ENCODE measurements around the gene RELL2. TPM values are rescaled to one million over a fixed set of nuclear protein-coding genes. Genes with fewer than 3 reads are reported as not detected.
A peak's percentile ranks its signal among the peaks of the same experiment; 100 is the strongest.

The RELL2 gene
- total and polyA plus RNA-seq, 2 experiments from 2014 or later, result 2.1 to 2.8 TPM

DNA sequence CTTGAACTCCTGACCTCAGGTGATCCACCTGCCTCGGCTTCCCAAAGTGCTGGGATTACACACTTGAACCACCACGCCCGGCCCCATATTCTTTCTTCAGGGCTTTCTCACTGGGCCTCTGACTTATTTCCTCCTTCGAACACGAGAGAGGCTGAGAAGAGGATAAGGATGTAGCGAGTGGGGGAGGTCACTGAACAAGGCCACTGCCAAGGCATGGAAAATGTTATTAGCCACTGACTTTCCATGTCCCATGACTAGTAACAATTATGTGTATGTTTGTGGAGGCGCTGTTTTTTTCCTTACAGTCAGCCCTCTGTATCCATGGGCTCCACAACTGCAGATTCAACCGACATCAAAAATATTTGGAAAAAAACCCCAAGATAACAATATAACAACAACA, 26.7 kb downstream of the RELL2 start:
- DNase-seq, result no peak

DNA sequence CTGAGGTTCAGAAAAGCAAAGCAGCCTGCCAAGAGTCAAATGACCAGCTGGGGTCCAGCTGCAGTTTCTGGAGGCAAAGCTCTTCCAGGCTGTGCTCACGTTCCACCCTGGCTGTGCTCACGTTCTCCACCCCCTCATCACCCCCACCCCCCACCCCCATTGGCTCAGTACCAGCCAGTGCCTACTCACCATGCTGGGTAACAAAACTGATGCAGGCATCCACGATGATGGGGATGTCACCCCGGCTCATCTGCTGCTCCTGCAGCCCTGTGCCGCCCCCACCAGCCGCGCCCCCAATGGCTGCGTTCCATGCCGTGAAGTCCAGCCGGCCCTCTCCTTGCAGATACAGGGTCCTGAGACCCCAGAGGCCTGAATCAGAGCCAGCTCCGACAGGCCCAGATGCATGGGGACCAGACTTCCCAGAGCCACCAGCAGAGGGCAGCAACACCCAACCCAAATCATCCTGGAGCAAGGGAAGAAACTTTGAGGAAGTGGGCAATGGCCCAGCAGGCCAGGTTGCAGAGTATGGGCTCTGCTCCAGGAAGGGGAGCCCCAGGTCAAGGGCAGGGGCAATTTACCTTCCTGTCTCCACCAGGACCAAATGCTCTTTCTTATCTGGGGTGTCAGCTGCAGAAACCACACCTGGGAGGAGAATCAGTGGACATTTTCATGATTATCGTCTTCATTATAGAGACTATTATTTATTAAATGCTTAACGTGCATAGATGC, 28.1 kb downstream of the RELL2 start:
- no peak overlapping the region for H3K27ac ChIP-seq
- no peaks in the 10 kb centered on the region for H3K36me3 ChIP-seq (ENCODE audit: low read depth)
- peaks cover 13% of the 10 kb centered on the region; the same call in 1 of the 2 replicates for H3K4me1 ChIP-seq (ENCODE audit: insufficient read depth)
- H3K9ac ChIP-seq, result no peak overlapping the region
- no peak overlapping the region for H2AFZ ChIP-seq
- DNase-seq, result peak; percentile 69
- no peak overlapping the region for H3K4me2 ChIP-seq (ENCODE audit: unreplicated experiment)
- in situ Hi-C loops (cut with MboI), result no loop called here
- TF ChIP-seq EZH2 (IDR thresholded peaks at IDR 0.05; ENCODE audit: insufficient read depth, poor library complexity, severe bottlenecking) (no peak), EZH2phosphoT487 (IDR thresholded peaks at IDR 0.05; ENCODE audit: insufficient read depth, low read depth) (no peak)
- no peaks in the 10 kb centered on the region for H4K20me1 ChIP-seq (ENCODE audit: insufficient read depth)
- no peaks in the 10 kb centered on the region for H3K9me2 ChIP-seq (ENCODE audit: insufficient read depth)
- no peaks in the 10 kb centered on the region for H3K79me2 ChIP-seq (ENCODE audit: insufficient read depth)
- 22% methylated on average over 10 to 13 of the region's 13 CpGs for WGBS, 2 experiments (ENCODE audit: low coverage in 1 of 2, low lambda C conversion rate in 2 of 2, missing lambda C conversion rate in 2 of 2)
- H3K27me3 ChIP-seq (replicated peaks; ENCODE audit: insufficient read depth), result no peaks in the 10 kb centered on the region
- H3K4me3 ChIP-seq, result no peak overlapping the region
- H3K9me3 ChIP-seq (ENCODE audit: low read depth), result no peaks in the 10 kb centered on the region
- peaks cover 10% of the 10 kb centered on the region; the same call in 1 of the 2 replicates for H3F3A ChIP-seq (ENCODE audit: insufficient read depth)

More for the DNA sequence above, 26.7 kb downstream of the RELL2 start:
- H3F3A ChIP-seq (ENCODE audit: insufficient read depth), result peaks cover 8% of the 10 kb centered on the region
- 90 to 94% methylated on average over 8 of the region's 8 CpGs for WGBS, 2 experiments (ENCODE audit: low coverage in 1 of 2, low lambda C conversion rate in 2 of 2, missing lambda C conversion rate in 2 of 2)
- no peaks in the 10 kb centered on the region for H4K20me1 ChIP-seq (ENCODE audit: insufficient read depth)
- TF ChIP-seq EZH2phosphoT487 (IDR thresholded peaks at IDR 0.05; ENCODE audit: insufficient read depth, low read depth), result no peak
- no peak for TF ChIP-seq EZH2 (IDR thresholded peaks at IDR 0.05; ENCODE audit: insufficient read depth, poor library complexity, severe bottlenecking)
- no peaks in the 10 kb centered on the region for H3K27me3 ChIP-seq (replicated peaks; ENCODE audit: insufficient read depth)
- H3K4me1 ChIP-seq (ENCODE audit: insufficient read depth), result 0 out of 2 replicates have a peak, but pooled peaks cover 1% of the 10 kb centered on the region
- no peak overlapping the region for H3K9ac ChIP-seq
- in situ Hi-C loops (cut with MboI), result no loop called here
- H3K4me3 ChIP-seq, result no peak overlapping the region
- no peaks in the 10 kb centered on the region for H3K9me3 ChIP-seq (ENCODE audit: low read depth)
- no peak overlapping the region for H3K27ac ChIP-seq
- H3K9me2 ChIP-seq (ENCODE audit: insufficient read depth), result no peaks in the 10 kb centered on the region
- no peak overlapping the region for H2AFZ ChIP-seq
- no peaks in the 10 kb centered on the region for H3K36me3 ChIP-seq (ENCODE audit: low read depth)
- H3K79me2 ChIP-seq (ENCODE audit: insufficient read depth), result no peaks in the 10 kb centered on the region
- no peak overlapping the region for H3K4me2 ChIP-seq (ENCODE audit: unreplicated experiment)

DNA sequence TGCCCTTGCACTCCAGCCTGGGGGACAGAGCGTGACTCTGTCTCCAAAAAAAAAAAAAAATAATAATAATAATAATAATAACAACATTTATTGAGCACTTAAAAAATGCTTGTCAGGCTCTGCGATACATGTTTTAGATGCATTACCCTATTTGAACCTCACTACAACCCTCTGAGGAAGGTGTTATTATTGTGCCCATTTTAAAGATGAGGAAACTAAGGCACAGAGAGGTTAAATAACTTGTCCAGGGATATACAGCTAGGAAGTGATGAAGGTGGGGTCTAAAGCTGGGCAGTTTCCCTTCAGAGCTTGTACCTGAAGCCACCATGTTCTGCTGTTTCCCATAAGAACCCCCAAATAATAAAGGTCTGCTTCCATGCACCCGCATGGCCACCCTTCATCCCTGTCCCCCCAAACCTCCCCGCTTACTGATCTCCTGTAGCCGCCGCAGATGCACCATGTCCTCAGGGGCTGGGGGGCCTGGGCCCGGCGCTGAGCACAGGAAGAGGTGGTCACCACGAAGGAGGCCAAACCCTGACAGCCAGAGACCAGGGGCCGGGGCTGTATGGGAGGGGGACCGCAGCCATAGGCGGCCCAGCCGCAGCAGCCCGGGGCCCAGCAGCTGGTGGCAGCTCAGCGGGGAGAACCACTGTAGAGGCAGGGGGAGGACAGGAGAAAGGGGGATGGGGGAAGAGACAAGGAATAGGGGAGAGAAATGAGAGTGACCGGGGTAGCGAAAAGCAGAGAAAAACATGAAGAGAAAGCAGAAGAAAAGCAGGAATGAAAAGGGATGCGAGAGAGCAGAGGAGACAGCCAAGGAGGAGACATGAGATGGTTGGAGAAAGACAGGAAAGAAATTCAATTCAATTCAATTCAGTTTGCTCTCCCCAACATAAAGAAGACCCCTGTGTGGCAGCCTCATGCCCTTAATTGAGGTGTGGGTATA, 29.5 kb downstream of the RELL2 start:
- Histone ChIP-seq H3K9me2 (ENCODE audit: insufficient read depth) (no peaks in the 10 kb centered on the region), H3K9ac (no peak overlapping the region), H3K4me2 (ENCODE audit: unreplicated experiment) (no peak overlapping the region), H2AFZ (no peak overlapping the region), H3F3A (ENCODE audit: insufficient read depth) (peaks cover 10% of the 10 kb centered on the region; the same call in 1 of the 2 replicates), H3K36me3 (ENCODE audit: low read depth) (no peaks in the 10 kb centered on the region), H4K20me1 (ENCODE audit: insufficient read depth) (no peaks in the 10 kb centered on the region), H3K4me1 (ENCODE audit: insufficient read depth) (peaks cover 13% of the 10 kb centered on the region; the same call in 1 of the 2 replicates), H3K4me3 (no peak overlapping the region), H3K79me2 (ENCODE audit: insufficient read depth) (no peaks in the 10 kb centered on the region), H3K27me3 (replicated peaks; ENCODE audit: insufficient read depth) (no peaks in the 10 kb centered on the region), H3K27ac (no peak overlapping the region), H3K9me3 (ENCODE audit: low read depth) (no peaks in the 10 kb centered on the region)
- no peak for DNase-seq
- TF ChIP-seq EZH2 (IDR thresholded peaks at IDR 0.05; ENCODE audit: insufficient read depth, poor library complexity, severe bottlenecking), result no peak
- no peak for TF ChIP-seq EZH2phosphoT487 (IDR thresholded peaks at IDR 0.05; ENCODE audit: insufficient read depth, low read depth)
- in situ Hi-C loops (cut with MboI), result no loop called here
- WGBS, 2 experiments (ENCODE audit: low coverage in 1 of 2, low lambda C conversion rate in 2 of 2, missing lambda C conversion rate in 2 of 2), result 84 to 96% methylated on average over 14 to 18 of the region's 18 CpGs

DNA sequence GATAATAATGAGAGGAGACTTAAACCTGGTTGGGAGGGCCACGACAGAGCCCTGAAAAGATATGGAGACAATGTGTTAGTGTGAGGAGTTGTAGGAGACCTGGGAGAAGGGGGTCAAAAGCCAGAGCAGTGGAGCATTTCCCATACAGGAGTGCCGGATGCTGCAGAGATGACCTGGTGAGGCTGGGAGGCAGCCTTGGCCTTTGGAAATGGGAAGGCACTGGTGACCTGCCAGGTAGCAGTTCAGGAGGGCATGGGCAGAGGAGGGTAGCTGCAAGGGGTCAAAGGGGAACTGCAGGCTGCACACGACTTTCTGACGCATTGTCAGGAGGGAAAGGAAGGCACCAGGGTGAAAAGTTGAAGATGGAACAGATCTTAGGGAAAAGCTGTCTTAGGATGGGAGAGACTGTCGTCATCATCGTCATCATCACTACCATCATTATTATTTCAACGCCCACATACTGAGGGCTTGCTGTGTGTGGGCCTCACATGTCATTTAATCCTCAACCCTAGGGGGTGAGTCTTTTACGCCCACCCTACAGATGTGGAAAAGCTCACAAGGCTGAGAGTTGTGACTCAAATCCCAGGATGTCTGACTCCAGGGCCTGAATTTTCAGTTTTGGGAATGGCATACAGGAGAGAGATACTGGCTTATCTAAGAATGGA, 31.9 kb downstream of the RELL2 start:
- peak; percentile 46 for DNase-seq

More for the DNA sequence above, 31.9 kb downstream of the RELL2 start:
- peaks cover 13% of the 10 kb centered on the region; the same call in 1 of the 2 replicates for H3K4me1 ChIP-seq (ENCODE audit: insufficient read depth)
- H3K79me2 ChIP-seq (ENCODE audit: insufficient read depth), result no peaks in the 10 kb centered on the region
- peak overlapping the region; percentile 17; the same call in 1 of the 2 replicates for H3K9ac ChIP-seq
- H3K4me2 ChIP-seq (ENCODE audit: unreplicated experiment), result no peak overlapping the region
- no peaks in the 10 kb centered on the region for H3K9me3 ChIP-seq (ENCODE audit: low read depth)
- no peak overlapping the region for H2AFZ ChIP-seq
- H4K20me1 ChIP-seq (ENCODE audit: insufficient read depth), result no peaks in the 10 kb centered on the region
- H3K27ac ChIP-seq, result peak overlapping the region; percentile 28
- H3K27me3 ChIP-seq (replicated peaks; ENCODE audit: insufficient read depth), result no peaks in the 10 kb centered on the region
- H3K9me2 ChIP-seq (ENCODE audit: insufficient read depth), result no peaks in the 10 kb centered on the region
- no peak for TF ChIP-seq EZH2phosphoT487 (IDR thresholded peaks at IDR 0.05; ENCODE audit: insufficient read depth, low read depth)
- TF ChIP-seq EZH2 (IDR thresholded peaks at IDR 0.05; ENCODE audit: insufficient read depth, poor library complexity, severe bottlenecking), result no peak
- 61 to 65% methylated on average over 8 of the region's 8 CpGs for WGBS, 2 experiments (ENCODE audit: low coverage in 1 of 2, low lambda C conversion rate in 2 of 2, missing lambda C conversion rate in 2 of 2)
- H3F3A ChIP-seq (ENCODE audit: insufficient read depth), result peaks cover 10% of the 10 kb centered on the region; the same call in 1 of the 2 replicates
- H3K36me3 ChIP-seq (ENCODE audit: low read depth), result no peaks in the 10 kb centered on the region
- H3K4me3 ChIP-seq, result no peak overlapping the region
- in situ Hi-C loops (cut with MboI), result no loop called here

Data from GM23248 (cell line).